Stomach (tissue), 9 donors: ENCODE measurements around the gene CLEC11A. TPM values are rescaled to one million over a fixed set of nuclear protein-coding genes. Genes with fewer than 3 reads are reported as not detected.

ENCODE experiments used
- DNase-seq, 2 donors: peaks; one replicate each; pipeline versions ENCODE4 v3.0.0 to v3.0.0-alpha.2; 2013 to 2019
- H3K27ac ChIP-seq, 5 donors: fragments of 200-600 bp in 4 of 5; sonication (generic) in 4 of 5; one replicate each; pipeline ENCODE4 v1.5.1; 2013 to 2019; ENCODE audit warnings: mild to moderate bottlenecking in 1 of 5, moderate library complexity in 1 of 5
- H3K27me3 ChIP-seq, 3 donors: fragments of 200-600 bp; sonication (generic); one replicate each; pipeline ENCODE4 v1.5.1; 2017 to 2019; ENCODE audit warnings: mixed run types in 1 of 3
- H3K36me3 ChIP-seq, 4 donors: fragments of 200-600 bp; sonication (generic); 1 replicate in 3 of 4; 2 replicates in 1 of 4; pipeline ENCODE4 v1.5.1; 2016 to 2019
- H3K4me1 ChIP-seq, 4 donors: fragments of 200-600 bp; sonication (generic); one replicate each; pipeline ENCODE4 v1.5.1; 2016 to 2019
- H3K4me3 ChIP-seq, 4 donors: fragments of 200-600 bp; sonication (generic) in 3 of 4; one replicate each; pipeline ENCODE4 v1.5.1; 2016 to 2019; ENCODE audit warnings: mild to moderate bottlenecking in 1 of 4
- H3K9me3 ChIP-seq, 4 donors: fragments of 200-600 bp; sonication (generic); one replicate each; pipeline ENCODE4 v1.5.1; 2016 to 2019
- EP300 ChIP-seq: sonication (generic); formaldehyde crosslinking; IDR thresholded peaks from one replicate; pipeline ENCODE4 v1.6.1; 2017; ENCODE audit warnings: antibody characterized with exemption
- POLR2A ChIP-seq, 4 donors: fragments of 450-650 bp; IDR thresholded peaks; one replicate each; pipeline ENCODE4 v1.6.1; 2016; ENCODE audit warnings: antibody characterized with exemption in 4 of 4, control low read depth in 2 of 4, mild to moderate bottlenecking in 1 of 4, moderate library complexity in 1 of 4
- POLR2AphosphoS5 ChIP-seq, 3 donors: sonication (generic); formaldehyde crosslinking; IDR thresholded peaks; one replicate each; pipeline ENCODE4 v1.6.1; 2016; ENCODE audit warnings: antibody characterized with exemption in 3 of 3
- WGBS, 5 donors: extraction: QIAGEN DNeasy Blood & Tissue Kit in 3 of 5; methylation state at CpG; one replicate each; pipeline versions ENCODE4 v1.1.5 to v1.1.7; 2013 to 2018; 5-methylcytosine and 5-hydroxymethylcytosine counted together
- intact Hi-C: fragments of 100-400 bp; cut with DNase I; formaldehyde crosslinking; loops from one replicate; pipeline ENCODE4 v1.15.1; 2023; ENCODE audit warnings: low total_unique reads
- polyA plus RNA-seq, 3 donors: library from polyadenylated mRNA; stranded (reverse); fragments of 200-250 nt; gene quantifications; one replicate each; pipeline ENCODE4 v1.2.3, GENCODE V29; 2013
- total RNA-seq, 5 donors: library from RNA; depleted of rRNA; stranded (reverse); fragments of >200 nt; gene quantifications; one replicate each; pipeline versions ENCODE4 v1.1.0 to v1.2.3, GENCODE V29; 2014 to 2016
- TF ChIP-seq, protein P1 (sequence below), 7 experiments: fragments of 450-650 bp in 4 of 7; fragments of 200-600 bp in 3 of 7; sonication (generic) in 3 of 7; IDR thresholded peaks; one replicate each; pipeline ENCODE4 v1.5.1; 2016 to 2019; ENCODE audit warnings: antibody characterized with exemption in 7 of 7, control low read depth in 2 of 7, mild to moderate bottlenecking in 1 of 7
- donor health status: healthy with polysubstance abuse.
- donor health status: Bipolar disorder and iron deficiency.
- donor health status: healthy.

CLEC11A gene
- total and polyA plus RNA-seq, 8 donors: 0.89 to 33.9 (median 7.0) TPM; not detected in 1

DNA sequence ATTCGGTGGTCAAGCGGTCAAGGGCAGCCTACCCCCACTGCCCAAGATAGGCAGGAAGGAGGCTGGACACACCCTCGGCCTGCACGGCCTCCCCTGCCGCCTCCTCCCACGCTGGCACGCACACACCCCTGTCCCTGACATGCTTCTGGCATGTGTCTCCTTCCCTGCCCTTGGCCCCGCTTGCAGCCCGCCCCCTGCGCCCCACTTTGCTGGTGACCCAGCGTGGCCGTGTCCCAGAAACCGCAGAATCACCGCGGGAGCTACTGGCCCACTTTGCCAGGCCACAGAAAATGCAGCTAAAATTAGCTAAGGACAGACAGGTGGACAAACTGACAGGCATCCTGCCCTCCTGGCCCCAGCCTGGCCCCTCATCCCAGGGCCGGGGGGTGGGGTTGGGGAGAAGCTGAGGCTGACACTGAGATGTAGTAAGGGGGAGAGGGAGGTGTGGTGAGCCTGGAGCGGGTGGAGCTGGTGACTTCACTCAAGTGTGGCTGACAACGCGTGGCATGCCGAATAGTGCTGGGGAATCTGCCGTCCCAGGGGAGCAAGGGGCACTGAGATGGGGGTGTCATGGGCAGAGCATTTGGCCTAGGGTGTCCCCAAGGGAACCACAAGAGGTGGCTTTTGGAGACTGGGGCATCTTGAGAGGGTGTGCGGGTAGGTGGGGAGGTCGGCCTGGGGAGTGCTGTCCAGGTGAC is 6.0 kb upstream of the CLEC11A start:
- H3K9me3 ChIP-seq: no peaks in the 10 kb centered on the region
- H3K4me1 ChIP-seq: peaks cover 16 to 22% (median 18%) of the 10 kb centered on the region in 4 donors
- intact Hi-C loops: no loop called here
- H3K27me3 ChIP-seq: peaks cover 10 to 100% (median 58%) of the 10 kb centered on the region in 3 donors
- DNase-seq: no peak
- H3K27ac ChIP-seq: no peak overlapping the region
- H3K36me3 ChIP-seq: no peaks in the 10 kb centered on the region
- TF ChIP-seq EP300: no peak
- no peak for TF ChIP-seq POLR2A (IDR thresholded peaks at IDR 0.05)
- no peak for TF ChIP-seq POLR2AphosphoS5 (IDR thresholded peaks at IDR 0.05)
- TF ChIP-seq, protein P1, sequence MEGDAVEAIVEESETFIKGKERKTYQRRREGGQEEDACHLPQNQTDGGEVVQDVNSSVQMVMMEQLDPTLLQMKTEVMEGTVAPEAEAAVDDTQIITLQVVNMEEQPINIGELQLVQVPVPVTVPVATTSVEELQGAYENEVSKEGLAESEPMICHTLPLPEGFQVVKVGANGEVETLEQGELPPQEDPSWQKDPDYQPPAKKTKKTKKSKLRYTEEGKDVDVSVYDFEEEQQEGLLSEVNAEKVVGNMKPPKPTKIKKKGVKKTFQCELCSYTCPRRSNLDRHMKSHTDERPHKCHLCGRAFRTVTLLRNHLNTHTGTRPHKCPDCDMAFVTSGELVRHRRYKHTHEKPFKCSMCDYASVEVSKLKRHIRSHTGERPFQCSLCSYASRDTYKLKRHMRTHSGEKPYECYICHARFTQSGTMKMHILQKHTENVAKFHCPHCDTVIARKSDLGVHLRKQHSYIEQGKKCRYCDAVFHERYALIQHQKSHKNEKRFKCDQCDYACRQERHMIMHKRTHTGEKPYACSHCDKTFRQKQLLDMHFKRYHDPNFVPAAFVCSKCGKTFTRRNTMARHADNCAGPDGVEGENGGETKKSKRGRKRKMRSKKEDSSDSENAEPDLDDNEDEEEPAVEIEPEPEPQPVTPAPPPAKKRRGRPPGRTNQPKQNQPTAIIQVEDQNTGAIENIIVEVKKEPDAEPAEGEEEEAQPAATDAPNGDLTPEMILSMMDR (IDR thresholded peaks at IDR 0.05): no peak
- 56 to 72% (median 60%) methylated on average over 20 to 23 of the region's 23 CpGs for WGBS, 5 donors
- H3K4me3 ChIP-seq: no peak overlapping the region

DNA sequence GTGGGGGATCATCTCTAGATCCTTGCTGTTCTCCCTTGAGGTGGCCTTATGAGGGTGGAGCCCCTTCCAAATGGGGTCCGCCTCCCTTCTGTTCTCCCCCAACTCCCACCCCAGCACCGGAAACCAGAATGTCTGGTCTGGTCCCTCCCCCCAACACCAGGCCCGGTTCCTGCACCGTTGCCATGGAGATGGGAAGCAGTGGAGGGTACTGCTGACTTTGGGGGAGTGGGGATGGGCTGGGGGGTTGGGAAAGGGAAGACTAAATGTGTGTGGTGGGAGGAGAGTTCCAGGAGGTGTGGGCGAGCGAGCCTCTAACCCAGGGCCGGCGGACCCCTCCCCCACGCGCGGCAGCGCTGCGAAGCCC is 5.3 kb upstream of the CLEC11A start:
- peaks cover 10 to 100% (median 65%) of the 10 kb centered on the region in 3 donors for H3K27me3 ChIP-seq
- no peak overlapping the region for H3K27ac ChIP-seq
- peak overlapping the region; percentile 31 to 43 (median 34) for H3K4me3 ChIP-seq
- DNase-seq: no peak
- 3 to 16% (median 6%) methylated on average over 4 to 13 of the region's 13 CpGs for WGBS, 5 donors
- peaks cover 16 to 24% (median 20%) of the 10 kb centered on the region in 4 donors for H3K4me1 ChIP-seq
- TF ChIP-seq POLR2AphosphoS5 (IDR thresholded peaks at IDR 0.05) (no peak), EP300 (no peak), POLR2A (IDR thresholded peaks at IDR 0.05) (no peak)
- TF ChIP-seq, protein P1 (IDR thresholded peaks at IDR 0.05): no peak
- intact Hi-C loops: no loop called here
- H3K36me3 ChIP-seq: no peaks in the 10 kb centered on the region
- H3K9me3 ChIP-seq: no peaks in the 10 kb centered on the region

DNA sequence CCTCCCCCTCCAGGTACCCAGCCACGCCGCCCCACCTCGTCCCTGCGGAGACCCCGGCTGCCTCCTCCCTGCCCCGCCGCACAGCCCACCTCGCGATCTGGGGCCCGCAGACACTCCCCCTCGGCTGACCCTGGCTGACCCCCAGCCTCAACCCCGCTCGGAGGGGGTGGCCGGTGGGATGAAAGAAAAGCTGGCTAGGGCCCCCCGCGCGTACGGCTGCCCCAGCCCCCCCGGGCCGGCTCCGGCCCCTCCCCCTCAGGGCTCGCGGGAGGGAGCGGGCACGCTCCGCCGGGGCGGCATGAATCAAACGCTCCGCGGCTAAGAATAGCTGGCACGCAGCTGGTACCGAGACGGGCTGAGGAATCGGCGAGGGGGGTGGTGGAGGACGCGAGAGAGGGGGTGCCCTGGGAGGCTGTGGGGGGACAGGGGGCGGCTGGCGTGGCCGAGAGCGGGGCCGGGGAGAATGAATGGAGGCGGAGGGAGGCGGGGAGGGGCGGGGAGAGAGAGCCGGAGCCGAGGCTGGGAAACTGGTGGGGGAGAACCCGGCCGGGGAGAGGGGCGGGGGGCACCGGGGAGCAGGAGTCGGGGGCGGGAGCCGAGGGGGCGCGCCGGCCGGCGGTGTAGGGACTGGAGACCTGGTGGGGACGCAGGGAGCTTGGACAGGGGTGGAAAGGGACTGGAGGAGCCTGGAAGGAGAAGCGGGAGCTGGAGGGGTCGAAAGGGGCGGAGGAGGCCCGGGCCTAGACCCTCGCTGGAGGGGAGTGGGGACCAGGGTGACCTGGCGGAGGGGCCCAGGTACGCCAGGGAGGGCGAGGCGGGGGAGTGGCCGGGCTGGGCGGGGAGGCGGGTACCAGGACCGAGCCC is 4.7 kb upstream of the CLEC11A start:
- no peak for DNase-seq
- intact Hi-C loops: no loop called here

DNA sequence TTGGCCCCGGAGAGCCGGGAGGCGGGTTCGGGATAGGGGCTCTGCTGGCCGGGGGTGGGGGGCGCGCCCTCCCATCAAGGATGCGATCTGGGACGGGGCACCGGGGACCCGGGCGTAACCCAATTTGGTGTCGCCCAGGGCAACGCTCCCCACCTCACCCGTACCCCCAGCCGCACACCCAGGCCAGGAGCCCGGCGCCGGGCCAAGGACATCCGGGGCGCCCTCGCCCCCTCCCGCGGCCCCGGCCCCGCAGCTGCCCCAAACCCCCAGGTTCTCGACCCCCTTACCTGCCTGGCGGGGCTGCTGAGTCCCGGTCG is 4.1 kb upstream of the CLEC11A start:
- TF ChIP-seq, protein P1 (IDR thresholded peaks at IDR 0.05): no peak
- no peak for TF ChIP-seq EP300
- no peaks in the 10 kb centered on the region for H3K9me3 ChIP-seq
- intact Hi-C loops: no loop called here
- no peaks in the 10 kb centered on the region for H3K36me3 ChIP-seq
- no peak for DNase-seq
- no peak overlapping the region for H3K27ac ChIP-seq
- H3K4me1 ChIP-seq: peaks cover 16 to 36% (median 27%) of the 10 kb centered on the region in 4 donors
- H3K4me3 ChIP-seq: peak overlapping the region; percentile 31 to 43 (median 34)
- H3K27me3 ChIP-seq: peaks cover 10 to 100% (median 70%) of the 10 kb centered on the region in 3 donors
- 2 to 3% (median 3%) methylated on average over 5 to 30 of the region's 30 CpGs for WGBS, 5 donors

More for the DNA sequence above, 4.7 kb upstream of the CLEC11A start:
- no peak for TF ChIP-seq EP300
- no peak for TF ChIP-seq POLR2AphosphoS5 (IDR thresholded peaks at IDR 0.05)
- TF ChIP-seq, protein P1 (IDR thresholded peaks at IDR 0.05): no peak
- no peak for TF ChIP-seq POLR2A (IDR thresholded peaks at IDR 0.05)
- WGBS, 5 donors: 1 to 3% (median 2%) methylated on average over 33 to 72 of the region's 74 CpGs
- Histone ChIP-seq H3K9me3 (no peaks in the 10 kb centered on the region), H3K27me3 (peaks cover 10 to 100% (median 70%) of the 10 kb centered on the region in 3 donors), H3K4me3 (peak overlapping the region; percentile 31 to 43 (median 34)), H3K4me1 (peaks cover 16 to 30% (median 21%) of the 10 kb centered on the region in 4 donors), H3K36me3 (no peaks in the 10 kb centered on the region), H3K27ac (no peak overlapping the region)
